ENCODE data around the gene ST8SIA5.

Gene ST8SIA5

DNA sequence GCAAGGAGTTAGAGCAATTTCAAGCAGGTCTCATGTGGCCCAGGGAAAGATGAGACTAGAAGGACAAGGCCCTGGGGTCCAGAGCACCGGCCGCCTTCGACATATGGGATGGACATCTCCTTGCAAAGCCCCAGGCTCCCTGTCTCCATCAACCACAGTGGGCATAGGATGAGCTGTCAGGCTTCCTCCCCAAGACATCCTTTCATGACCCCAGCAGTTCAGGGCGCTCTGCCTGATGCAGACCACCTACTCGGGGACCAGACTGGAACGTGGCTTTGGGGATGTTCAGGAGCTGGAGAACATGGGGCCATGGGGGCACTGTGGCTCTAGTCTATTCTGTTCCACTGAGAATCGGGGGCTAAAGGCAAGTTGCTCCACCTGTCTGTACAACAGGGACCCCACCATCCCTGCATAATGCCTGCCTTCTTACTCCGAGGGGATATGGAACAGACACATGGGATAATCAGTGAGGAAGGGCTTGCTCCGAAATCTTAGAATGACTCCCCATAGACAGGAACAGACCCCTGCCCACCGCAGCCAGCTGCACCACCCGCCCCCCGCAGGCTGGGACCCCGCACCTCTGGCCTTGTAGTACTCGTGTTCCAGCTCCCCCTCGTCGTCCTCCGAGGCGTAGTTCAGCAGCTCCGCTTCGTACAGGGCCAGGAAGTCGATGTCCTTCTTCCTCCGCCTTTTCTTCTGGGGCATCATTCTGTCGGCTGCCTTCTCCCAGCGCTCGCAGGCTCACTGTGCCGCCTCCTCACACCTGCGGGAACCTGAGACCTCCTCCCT, 100.3 kb downstream of the ST8SIA5 start:
- DNase-seq (ENCODE audit: low read depth) = no peak
- TF ChIP-seq, protein P1, sequence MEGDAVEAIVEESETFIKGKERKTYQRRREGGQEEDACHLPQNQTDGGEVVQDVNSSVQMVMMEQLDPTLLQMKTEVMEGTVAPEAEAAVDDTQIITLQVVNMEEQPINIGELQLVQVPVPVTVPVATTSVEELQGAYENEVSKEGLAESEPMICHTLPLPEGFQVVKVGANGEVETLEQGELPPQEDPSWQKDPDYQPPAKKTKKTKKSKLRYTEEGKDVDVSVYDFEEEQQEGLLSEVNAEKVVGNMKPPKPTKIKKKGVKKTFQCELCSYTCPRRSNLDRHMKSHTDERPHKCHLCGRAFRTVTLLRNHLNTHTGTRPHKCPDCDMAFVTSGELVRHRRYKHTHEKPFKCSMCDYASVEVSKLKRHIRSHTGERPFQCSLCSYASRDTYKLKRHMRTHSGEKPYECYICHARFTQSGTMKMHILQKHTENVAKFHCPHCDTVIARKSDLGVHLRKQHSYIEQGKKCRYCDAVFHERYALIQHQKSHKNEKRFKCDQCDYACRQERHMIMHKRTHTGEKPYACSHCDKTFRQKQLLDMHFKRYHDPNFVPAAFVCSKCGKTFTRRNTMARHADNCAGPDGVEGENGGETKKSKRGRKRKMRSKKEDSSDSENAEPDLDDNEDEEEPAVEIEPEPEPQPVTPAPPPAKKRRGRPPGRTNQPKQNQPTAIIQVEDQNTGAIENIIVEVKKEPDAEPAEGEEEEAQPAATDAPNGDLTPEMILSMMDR (IDR thresholded peaks at IDR 0.05; ENCODE audit: low read depth, low read length, missing control alignments) = no peak
- no peak overlapping the region for H3K4me3 ChIP-seq (ENCODE audit: low read depth, low read length)

DNA sequence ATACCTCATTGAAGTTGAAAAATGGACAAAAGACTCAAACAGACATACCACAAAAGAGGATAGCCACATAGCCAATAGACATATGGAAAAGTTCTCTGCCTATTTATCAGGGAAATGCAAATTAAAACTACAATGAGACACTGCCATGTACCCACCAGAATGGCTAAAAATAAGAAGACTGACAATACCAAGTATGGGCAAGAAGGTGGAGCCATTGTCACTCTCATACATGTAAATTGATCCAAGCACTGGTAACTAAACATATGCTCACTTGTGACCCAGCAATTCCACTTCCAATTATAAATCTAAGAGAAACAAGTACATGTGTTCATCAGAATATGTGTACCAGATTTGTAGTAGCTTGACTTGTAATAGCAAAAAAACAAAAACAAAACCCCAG, 104.5 kb downstream of the ST8SIA5 start:
- H3K4me3 ChIP-seq (ENCODE audit: low read depth, low read length) = no peak overlapping the region
- DNase-seq (ENCODE audit: low read depth) = no peak
- TF ChIP-seq, protein P1 (IDR thresholded peaks at IDR 0.05; ENCODE audit: low read depth, low read length, missing control alignments) = no peak

DNA sequence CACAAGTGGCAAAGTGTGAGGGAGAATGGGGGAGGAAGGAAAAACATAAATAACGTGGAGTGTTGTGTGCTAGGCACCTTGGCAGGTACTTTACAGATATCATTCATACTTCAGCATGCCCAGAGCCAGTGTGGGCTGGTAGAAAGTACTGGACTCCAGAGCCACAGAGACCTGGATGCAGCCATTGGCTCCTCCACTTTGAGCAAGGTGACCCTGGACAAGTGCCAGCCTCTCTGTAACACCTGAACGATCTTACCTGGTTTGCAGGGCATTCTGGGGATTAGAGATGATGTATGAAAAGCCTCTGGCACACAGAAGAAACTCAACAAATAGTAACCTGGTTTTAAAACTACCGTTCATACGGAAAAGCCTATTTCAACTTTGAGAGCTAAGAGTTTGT, 106.2 kb downstream of the ST8SIA5 start:
- DNase-seq (ENCODE audit: low read depth) = no peak
- H3K4me3 ChIP-seq (ENCODE audit: low read depth, low read length) = no peak overlapping the region
- TF ChIP-seq, protein P1 (IDR thresholded peaks at IDR 0.05; ENCODE audit: low read depth, low read length, missing control alignments) = no peak

DNA sequence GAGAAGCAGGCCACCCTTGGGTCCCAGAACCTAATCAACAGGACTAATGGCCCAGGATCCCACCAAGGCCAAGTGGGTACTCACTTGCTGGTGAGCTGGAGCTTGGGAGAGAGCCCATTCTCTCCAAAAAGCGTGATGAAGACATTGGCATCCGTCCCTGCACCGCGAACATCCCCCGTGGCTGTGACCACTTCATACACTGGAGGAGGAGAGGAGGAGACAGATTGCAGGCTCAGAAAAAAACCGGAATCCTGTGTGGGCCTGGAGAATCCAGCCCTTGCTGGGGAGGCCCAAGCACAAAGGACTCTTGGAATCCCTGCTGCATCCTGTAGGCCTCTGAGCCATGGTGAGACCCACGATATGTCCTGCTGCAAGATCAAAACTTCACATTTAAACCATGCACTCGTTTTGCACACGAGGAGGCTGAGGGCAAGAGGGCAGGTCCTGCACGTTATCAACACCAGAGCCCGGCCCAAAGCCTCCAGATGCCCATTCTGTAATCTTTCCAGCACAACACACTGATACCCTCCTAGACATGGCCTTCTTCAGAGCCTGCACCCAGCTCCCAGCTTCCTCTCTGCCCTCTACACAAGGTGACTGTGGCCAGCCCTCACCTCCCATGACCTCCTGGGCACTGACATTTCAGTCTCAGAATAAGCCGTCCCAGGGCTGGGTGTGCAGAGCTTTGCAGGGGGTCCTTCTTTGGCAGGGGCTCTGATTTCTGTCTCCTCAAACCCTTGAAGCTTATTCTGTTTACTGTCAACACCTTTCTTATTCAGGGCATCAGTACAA, 107.6 kb downstream of the ST8SIA5 start:
- TF ChIP-seq, protein P1 (IDR thresholded peaks at IDR 0.05; ENCODE audit: low read depth, low read length, missing control alignments) = no peak
- no peak for DNase-seq (ENCODE audit: low read depth)
- no peak overlapping the region for H3K4me3 ChIP-seq (ENCODE audit: low read depth, low read length)

DNA sequence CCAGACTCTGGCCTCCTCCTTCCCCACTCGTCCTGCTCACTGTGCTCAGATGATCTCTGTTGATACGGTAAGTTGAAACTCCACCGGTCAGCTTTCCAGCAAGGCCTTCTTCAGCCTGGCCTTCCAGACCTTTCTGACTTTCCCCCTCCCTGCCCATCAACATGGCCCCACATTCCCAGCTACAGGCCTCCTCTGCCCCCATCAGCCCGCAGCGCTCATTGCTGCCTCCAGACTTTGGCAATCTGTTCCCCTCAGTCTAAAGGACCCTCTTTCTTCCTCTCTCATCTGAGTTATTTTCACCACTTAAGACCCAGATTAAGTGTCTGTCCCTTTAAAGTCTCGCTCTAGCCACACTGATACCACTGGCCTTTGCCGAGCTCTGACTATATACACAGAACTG, 110.4 kb downstream of the ST8SIA5 start:
- no peak for DNase-seq (ENCODE audit: low read depth)
- H3K4me3 ChIP-seq (ENCODE audit: low read depth, low read length) = no peak overlapping the region
- TF ChIP-seq, protein P1 (IDR thresholded peaks at IDR 0.05; ENCODE audit: low read depth, low read length, missing control alignments) = no peak

DNA sequence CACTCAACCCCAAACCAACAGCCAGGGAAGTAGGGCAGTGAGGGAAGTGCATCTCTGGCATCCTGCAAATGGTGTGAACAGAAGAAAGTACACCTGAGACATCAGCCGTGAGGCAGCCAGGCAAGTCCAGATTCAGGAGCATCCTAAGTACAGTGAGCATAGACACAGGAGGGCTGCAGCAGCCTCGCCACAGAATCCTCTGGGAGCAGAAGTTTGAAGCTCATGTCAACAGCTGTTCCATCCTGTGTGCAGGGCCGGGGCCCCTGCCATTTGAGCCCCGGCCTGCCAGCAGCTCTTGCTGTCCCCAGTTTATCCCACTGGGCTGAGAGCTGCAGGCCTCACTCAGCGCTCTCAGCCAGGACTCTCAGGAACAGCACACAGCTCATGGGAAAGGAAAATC, 114.3 kb downstream of the ST8SIA5 start:
- no peak overlapping the region for H3K4me3 ChIP-seq (ENCODE audit: low read depth, low read length)
- DNase-seq (ENCODE audit: low read depth) = no peak
- TF ChIP-seq, protein P1 (IDR thresholded peaks at IDR 0.05; ENCODE audit: low read depth, low read length, missing control alignments) = no peak
